ENCODE results near the gene TREX2.
A peak's percentile ranks its signal among the peaks of the same experiment; 100 is the strongest.

Gene TREX2

GRCh38 chrX:153440556-153441135 is 5.2 kb downstream of the TREX2 start:
- Histone ChIP-seq H3K9me3 (peaks cover 0 to 4% (median 0%) of the 10 kb centered on the region in 3 donors), H3K27me3 (no peaks in the 10 kb centered on the region), H3K4me3 (no peak overlapping the region), H3K4me1 (no peaks in the 10 kb centered on the region), H3K36me3 (no peaks in the 10 kb centered on the region), H3K27ac (no peak overlapping the region)
- intact Hi-C loops (cut with DNase I; ENCODE audit: low total_unique reads) = no loop called here
- TF ChIP-seq, protein P1, sequence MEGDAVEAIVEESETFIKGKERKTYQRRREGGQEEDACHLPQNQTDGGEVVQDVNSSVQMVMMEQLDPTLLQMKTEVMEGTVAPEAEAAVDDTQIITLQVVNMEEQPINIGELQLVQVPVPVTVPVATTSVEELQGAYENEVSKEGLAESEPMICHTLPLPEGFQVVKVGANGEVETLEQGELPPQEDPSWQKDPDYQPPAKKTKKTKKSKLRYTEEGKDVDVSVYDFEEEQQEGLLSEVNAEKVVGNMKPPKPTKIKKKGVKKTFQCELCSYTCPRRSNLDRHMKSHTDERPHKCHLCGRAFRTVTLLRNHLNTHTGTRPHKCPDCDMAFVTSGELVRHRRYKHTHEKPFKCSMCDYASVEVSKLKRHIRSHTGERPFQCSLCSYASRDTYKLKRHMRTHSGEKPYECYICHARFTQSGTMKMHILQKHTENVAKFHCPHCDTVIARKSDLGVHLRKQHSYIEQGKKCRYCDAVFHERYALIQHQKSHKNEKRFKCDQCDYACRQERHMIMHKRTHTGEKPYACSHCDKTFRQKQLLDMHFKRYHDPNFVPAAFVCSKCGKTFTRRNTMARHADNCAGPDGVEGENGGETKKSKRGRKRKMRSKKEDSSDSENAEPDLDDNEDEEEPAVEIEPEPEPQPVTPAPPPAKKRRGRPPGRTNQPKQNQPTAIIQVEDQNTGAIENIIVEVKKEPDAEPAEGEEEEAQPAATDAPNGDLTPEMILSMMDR (IDR thresholded peaks at IDR 0.05) = no peak
- no peak for DNase-seq

DNA sequence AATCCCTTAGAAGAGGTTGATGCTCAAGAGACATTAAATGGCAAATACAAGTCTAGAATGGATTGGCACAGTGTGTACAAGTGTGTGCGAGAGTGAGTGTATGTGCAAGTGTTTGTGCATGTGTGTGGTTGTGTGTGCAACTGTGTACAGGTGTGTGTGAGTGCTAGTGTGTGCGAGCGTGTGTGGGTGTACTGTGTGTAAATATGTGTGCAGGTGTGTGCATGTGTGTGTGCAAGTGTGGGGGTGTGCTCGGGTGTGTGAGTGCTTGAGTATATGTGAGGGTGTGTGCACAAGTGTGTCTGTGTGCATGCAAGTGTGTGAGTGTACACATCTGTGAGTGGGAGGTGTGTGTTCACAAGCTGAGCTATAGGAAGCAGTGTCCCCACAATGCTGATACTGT is 5.9 kb downstream of the TREX2 start:
- TF ChIP-seq, protein P1 (IDR thresholded peaks at IDR 0.05) = no peak
- H3K4me1 ChIP-seq = no peaks in the 10 kb centered on the region
- DNase-seq = no peak
- H3K36me3 ChIP-seq = no peaks in the 10 kb centered on the region
- intact Hi-C loops (cut with DNase I; ENCODE audit: low total_unique reads) = no loop called here
- H3K9me3 ChIP-seq = peaks cover 0 to 4% (median 0%) of the 10 kb centered on the region in 3 donors
- H3K27ac ChIP-seq = no peak overlapping the region
- no peak overlapping the region for H3K4me3 ChIP-seq
- no peaks in the 10 kb centered on the region for H3K27me3 ChIP-seq

DNA sequence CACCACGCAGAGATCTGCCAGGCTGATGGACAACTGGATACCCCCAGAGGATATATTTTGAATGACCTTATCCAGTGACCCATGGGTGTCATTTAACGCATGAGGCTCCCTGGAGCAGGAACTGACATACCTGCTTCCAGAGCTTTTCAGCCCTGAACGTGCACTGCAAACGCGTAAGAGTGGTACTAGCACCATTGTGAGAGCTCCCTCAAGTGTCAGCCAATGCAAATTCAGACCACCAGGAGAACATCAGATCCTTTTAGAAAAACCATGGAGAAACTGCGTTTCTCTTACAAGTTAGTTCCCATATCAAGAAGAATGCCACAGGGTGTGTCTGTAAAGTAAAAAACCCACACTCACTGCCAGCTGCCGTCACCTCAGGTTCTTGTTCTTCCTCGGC is 7.3 kb downstream of the TREX2 start:
- no peak for DNase-seq
- H3K36me3 ChIP-seq = no peaks in the 10 kb centered on the region
- intact Hi-C loops (cut with DNase I; ENCODE audit: low total_unique reads) = no loop called here

DNA sequence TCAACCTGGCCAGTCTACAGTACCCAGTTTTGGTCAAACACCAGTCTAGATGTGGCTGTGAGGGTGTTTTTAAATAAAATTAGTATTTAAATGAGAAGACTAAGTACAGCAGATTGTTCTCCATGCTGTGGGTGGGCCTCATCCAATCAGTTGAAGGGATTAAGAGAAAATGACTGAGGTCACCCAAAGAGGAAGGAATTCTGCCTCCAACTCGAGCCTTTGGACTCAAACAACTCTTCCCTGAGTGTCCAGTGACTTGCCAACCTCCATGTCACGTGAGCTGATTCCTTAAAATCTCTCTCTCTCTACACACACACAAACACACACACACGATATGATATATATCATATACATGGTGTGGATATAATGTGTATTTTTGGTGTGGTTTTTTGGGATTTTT is 10.0 kb downstream of the TREX2 start:
- Histone ChIP-seq H3K4me1 (no peaks in the 10 kb centered on the region), H3K27ac (no peak overlapping the region), H3K27me3 (no peaks in the 10 kb centered on the region), H3K36me3 (no peaks in the 10 kb centered on the region), H3K4me3 (no peak overlapping the region), H3K9me3 (peaks cover 0 to 12% (median 5%) of the 10 kb centered on the region in 3 donors)
- TF ChIP-seq, protein P1 (IDR thresholded peaks at IDR 0.05) = no peak
- no peak for DNase-seq
- intact Hi-C loops (cut with DNase I; ENCODE audit: low total_unique reads) = no loop called here

More for the DNA sequence above, 7.3 kb downstream of the TREX2 start:
- TF ChIP-seq, protein P1 (IDR thresholded peaks at IDR 0.05) = peak in 1 of 2 experiments; percentile 15
- Histone ChIP-seq H3K27me3 (no peaks in the 10 kb centered on the region), H3K4me3 (no peak overlapping the region), H3K9me3 (peaks cover 0 to 4% (median 0%) of the 10 kb centered on the region in 3 donors), H3K27ac (no peak overlapping the region), H3K4me1 (no peaks in the 10 kb centered on the region)

- intact Hi-C loops (cut with DNase I; ENCODE audit: low total_unique reads) = no loop called here
- H3K27me3 ChIP-seq = no peaks in the 10 kb centered on the region
- no peaks in the 10 kb centered on the region for H3K4me1 ChIP-seq
- no peak for DNase-seq
- no peak overlapping the region for H3K4me3 ChIP-seq
- H3K27ac ChIP-seq = no peak overlapping the region
- TF ChIP-seq, protein P1 (IDR thresholded peaks at IDR 0.05) = no peak
- H3K9me3 ChIP-seq = peaks cover 0 to 15% (median 9%) of the 10 kb centered on the region in 3 donors
- no peaks in the 10 kb centered on the region for H3K36me3 ChIP-seq
Observed at GRCh38 chrX:153434801-153435200, 11.1 kb downstream of the TREX2 start.

All from tibial artery (tissue), 4 donors.